Iris pigment epithelial cell (primary cell): Measurements from ENCODE around the gene SMIM20.
"Not testable (repeated sequence)": the region's sequence is repeated elsewhere in the genome, so short reads cannot be mapped to it uniquely, and the experiment has no call there.

ENCODE experiments used
- DNase-seq: peaks from one replicate; pipeline ENCODE4 v3.0.0-alpha.2; 2011; ENCODE audit warnings: low read depth

Gene SMIM20

DNA sequence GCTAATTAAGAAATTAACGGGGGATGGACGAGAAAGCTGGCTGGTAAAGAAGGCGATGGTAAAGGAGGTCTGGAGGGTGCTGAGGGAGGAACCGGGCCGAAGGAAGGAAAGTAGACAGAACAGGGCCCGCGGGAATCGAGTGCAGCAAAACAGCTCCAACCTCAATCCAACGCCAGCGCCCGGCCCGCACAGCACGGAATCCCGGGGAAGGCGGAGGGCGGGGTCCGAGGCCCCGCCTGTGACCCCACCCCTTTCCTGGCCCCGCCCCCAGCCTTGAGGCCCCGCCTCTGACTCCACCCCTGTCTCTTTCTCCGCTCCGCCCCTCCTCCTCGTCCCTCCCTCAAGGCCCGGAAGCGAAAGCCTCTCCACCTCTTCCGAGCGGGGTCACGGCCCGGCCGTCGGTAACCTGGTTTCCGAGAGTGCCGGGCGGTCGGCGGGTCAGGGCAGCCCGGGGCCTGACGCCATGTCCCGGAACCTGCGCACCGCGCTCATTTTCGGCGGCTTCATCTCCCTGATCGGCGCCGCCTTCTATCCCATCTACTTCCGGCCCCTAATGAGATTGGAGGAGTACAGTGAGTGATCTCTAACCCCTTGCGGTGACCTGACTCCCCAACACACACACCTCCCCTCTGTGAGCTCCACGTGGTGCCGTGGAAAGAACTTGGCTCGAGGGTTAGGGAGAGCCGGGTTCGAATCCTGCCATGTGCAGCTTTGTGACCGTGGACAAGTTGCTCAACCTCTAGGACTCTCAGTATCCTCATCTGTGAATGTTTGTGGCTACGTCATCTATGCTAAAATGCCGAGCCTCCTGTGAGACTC is at the start of gene SMIM20:
Gene SMIM20, plus strand, starts transcription at position 370 of the 819 bp plus-strand sequence. Its CDS starts 94 bp downstream, at position 464.
- peak; percentile 88 for DNase-seq

DNA sequence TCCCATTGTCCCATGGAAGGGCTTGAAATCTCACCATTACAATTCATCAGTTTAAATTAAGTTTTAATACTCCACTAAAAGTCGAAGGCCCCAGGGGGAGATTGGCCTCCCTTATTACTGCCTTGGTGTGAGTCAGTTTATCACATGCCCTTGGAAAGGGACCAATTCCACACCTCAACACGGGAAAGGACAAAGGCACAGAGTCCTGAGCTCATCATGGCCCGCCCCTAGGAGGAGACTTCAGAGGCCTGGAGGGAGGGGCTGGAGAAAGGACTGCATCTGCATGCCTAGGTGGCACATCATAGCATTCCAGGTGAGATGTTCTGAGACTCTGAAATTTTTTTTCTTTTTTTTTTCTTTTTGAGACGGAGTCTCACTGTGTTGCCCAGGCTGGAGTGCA is 48.4 kb upstream of the SMIM20 start:
- DNase-seq = no peak

DNA sequence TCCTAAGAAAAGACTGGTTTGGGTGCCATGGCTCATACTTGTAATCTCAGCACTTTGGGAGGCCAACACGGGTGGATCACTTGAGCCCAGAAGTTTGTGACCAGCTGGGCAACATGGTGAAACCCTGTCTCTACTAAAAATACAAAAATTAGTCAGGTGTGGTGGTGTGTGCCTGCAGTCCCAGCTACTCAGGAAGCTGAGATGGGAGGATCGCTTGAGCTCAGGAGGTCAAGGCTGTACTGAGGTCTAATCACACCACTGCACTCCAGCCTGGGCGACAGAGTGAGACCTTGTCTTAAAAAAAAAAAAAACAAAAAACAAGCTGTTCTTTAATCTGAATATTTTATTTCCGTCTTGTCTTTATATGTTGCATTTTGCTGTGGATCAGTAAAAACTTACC is 47.6 kb upstream of the SMIM20 start:
- DNase-seq = not testable (repeated sequence)

DNA sequence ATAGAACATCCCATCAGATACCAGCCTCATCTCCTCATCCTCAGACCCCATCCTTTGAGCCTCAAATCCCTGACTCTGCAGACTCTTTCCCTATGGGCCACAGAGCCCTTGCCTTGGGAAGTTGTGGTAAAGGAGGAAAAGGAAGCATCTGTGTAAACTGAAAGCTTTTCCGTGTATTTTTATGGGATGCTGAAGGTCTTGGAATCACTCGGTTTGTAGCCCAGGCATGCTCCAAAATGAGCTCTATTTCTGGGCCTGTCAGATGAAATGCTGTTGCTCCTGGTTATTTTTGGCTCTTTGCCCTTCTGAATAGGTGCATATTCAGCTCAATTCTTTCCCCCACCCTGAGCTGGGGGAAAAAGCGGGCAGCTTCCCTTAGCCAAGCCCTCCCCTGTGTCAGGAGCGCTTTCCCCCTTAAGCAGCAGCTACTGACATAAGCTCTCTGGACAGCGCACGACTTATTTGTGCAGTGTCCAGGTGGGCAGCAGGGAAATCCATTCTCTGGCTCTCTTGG is 46.2 kb upstream of the SMIM20 start:
- no peak for DNase-seq

DNA sequence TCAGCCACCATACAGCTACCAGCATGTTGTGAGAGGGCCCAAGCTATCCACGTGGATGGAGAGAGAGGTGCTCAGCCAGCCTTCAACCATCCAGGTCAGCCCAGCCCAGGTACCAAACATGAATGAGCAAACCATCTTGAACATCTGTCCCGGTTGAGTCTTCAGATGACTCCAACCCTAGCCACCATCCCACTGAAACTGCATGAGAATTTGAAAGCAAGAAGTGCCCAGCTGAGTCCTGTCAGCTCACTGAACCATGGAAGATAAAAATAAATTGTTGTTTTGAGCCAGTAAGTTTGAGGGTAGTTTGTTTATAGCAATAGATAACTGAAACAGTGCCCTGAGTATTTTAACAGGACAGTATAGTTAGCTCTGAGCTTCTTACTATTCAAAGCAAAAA is 43.9 kb upstream of the SMIM20 start:
- no peak for DNase-seq

DNA sequence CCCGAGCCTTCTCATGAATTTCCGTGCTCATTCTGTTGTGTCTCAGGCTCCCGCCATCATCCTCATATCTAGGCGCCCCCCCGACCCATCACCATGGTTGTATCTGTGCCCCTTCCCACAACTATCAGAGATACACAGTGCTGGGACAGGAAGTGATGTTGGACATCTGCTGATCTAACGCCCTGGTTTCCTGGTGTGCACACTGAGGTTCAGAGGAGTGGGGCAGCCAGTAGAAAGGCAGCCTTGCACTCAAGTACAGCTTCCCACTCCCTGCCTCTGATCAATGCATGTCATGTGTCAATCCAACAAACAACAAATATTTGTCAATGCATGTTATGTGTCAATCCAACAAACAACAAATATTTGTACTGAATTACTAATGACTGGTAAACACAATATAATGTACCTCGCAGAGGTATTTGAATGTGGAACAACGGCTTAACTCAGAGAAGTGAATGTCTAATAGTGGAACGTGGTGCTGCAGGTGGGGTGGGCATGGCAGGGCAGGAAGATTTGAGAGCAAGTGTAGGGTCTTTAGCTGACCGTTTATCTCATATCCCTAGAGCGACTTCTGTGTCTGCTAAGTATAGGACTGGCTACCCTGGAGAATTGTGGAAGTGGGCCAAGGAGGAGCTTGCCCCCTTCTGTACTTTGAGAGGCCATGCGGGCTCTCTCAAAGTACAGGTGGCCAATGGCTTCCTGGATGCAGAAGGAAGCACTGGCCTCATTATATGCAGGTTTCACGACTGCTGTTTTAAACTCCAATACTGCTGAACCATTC is 41.0 kb upstream of the SMIM20 start:
- no peak for DNase-seq

DNA sequence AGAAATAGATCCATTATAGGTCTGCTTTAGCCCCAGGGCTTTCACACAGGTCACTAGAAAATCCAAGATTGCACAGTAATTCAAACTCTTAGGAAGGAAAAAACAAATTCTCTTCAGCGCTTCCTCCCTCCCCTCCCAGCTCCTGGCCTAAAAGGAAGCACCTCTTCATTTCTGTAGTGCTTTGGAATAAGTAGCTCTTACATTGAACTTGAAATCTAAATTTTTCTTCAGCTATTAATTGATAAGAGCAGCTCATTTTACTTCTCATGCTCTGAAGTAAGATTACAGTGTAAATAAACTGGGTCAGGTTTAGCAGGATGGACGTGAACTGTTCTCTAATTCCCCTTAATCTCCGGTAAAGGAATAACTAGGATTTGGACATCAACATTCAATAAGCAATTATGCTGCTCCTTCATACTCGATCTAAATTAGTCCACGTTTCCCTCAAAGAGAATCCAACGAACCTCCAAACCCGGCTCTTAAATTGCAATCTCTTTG is 40.3 kb upstream of the SMIM20 start:
- no peak for DNase-seq

DNA sequence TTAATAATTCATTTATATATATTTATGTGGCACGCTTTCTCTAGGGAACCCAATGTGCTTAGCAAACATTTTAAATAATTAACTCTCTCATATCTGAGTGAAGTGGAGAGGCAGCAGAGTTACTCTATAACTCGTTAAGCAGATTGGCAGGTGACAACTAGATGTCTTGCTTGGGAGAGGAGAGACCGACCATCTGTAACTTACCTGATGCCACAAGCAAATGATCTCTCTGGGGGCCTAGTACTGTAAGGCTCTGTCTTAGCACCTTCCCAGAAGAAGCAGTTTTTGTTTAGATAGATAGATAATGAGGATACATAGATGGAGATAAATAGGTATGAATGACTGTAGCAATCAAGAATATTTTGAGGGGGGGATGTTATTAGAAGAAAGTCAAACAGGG is 39.4 kb upstream of the SMIM20 start:
- no peak for DNase-seq

DNA sequence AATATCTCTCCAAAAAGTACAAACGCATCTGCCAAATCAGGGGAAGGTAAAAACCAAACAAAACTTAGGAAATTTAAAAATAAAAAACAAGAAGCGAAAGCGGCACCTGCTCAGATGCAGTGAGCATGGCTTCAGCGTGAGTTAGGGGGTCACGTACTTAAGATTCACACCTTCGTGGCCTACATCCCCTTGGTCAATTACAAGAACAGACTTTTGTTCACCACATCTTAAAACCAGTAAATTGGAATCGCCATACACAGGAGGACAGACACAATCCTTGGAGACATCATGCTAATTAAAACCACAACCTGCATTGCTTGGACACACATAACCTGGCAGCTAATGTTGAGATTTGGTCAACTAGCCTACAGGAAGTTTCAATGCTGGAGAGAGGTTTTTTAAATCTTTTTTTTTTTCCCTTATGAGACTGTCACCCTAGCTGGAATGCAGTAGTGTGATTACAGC is 38.7 kb upstream of the SMIM20 start:
- no peak for DNase-seq

DNA sequence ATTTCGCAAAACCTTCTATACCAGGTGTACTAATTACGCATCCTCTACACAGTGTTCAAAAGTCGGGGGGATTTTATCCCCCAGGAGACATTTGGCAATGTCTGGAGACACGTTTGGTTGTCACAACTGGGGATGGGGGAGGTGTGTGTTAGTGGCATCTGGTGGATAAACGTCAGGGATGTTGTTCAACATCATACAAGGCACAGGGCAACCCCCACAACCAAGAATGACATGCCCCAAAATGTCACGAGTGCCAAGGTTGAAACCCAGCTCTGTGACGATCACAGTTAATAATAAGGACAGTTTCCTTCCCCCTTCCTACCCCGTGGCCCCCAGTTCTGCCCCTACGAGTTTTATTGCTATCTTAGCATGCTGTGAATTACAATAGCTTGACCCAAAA is 35.3 kb upstream of the SMIM20 start:
- DNase-seq = no peak

DNA sequence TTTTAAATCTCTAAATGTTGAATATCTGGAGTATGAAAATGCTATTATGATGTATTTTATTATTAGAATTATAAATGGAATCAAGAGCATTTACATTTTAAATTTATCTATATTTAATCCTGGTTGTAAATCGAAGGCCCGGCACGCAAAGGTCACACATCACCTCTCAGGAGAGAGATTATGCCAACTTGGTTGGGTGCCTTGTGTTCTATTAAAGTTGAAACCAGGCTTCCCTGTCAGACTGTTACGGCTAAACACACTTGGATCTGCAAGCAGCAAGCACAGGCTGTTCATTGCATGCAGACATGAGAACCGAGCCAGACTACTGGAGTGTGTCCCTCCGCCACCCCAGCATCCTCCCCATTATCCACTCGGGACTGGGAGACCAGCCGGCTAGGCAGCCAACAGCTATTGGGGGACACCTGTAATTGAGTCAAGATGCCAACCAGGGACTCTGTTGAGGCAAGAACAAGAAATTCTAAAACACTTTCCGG is 34.9 kb upstream of the SMIM20 start:
- DNase-seq = no peak

DNA sequence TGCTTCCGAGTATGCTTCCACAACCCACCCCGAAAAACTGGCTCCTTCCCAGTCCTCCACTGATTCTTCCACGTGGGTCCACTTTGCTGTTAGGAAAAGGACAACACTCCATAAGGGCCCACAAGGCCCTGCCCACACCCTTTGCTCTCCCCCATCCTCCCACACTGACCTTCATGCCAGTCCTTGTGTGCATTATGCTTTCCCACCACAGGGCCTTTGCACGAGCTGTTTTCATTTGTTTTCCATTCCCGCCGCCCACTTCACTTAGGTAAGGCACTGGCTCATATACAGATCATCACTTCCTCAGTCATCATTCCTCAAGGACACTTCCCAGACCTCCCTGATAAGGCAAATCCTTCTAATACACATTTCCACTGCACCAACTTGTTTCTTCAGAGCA is 34.4 kb upstream of the SMIM20 start:
- no peak for DNase-seq

DNA sequence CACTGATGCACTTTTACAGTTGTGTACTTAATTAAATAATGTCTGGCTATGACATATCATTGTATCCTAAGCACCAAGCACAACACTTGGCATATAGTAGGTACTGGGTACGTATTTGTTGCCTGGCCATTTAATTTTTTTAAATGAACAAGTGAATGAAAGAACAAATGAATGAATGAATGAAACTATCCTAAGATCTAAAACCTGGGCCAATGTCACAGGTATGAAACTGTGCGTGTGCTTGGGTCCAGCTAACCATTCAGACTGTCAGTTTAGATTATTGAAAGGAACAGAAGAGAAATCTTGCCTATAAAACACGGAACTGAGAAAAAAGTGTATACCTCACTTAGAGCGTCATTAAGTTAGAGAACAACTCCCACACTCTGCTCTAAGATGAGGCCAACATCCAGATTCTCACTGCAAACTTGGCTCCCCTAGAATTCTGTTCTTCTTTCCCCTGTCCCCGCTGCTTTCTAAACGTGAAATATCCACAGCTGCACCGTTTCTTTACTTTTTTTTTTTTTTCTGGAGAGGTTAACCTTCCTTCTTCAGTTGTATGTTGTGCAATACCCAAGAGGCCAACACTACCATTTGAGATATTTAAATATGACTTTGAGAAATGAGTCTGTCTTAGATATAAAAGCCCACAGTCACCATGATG is 33.9 kb upstream of the SMIM20 start:
- peak; percentile 25 for DNase-seq

DNA sequence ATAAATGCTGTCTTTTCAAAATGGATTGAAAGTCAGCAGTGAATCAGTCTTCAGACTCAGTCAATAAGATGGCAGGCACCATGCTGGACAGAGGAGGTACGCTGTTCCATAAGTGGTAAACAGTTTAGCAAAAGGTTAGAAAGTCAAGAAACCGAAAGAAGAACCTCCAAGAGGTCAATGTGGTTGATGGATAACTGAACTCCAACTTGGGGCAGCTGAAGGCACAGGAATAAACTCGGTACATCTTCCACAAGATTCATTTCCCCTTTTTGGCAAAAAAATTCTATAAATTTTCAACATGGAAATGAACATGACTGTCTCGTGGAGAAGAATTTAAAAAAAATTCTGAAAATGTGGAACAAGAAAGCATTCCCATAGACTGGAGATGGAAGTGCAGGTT is 32.8 kb upstream of the SMIM20 start:
- DNase-seq = no peak

DNA sequence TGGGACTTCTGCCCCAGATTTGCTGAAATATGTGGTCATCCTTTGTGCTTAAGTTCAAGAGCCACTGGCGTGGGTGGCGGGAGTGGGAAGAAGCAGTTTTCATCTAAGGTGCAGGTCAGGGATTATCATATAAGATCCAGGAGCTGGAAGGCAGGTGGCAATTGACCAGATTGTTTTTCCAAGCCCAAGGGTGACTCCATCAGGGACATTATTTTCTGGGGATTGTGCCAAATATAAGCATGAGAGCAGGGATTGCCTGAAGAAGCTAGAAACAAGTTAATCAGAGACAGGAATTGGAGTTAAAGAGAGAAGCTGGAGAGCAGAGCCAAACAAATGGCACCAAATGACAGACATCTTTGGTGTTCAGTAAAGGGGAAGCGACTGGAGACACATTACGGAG is 31.8 kb upstream of the SMIM20 start:
- no peak for DNase-seq

DNA sequence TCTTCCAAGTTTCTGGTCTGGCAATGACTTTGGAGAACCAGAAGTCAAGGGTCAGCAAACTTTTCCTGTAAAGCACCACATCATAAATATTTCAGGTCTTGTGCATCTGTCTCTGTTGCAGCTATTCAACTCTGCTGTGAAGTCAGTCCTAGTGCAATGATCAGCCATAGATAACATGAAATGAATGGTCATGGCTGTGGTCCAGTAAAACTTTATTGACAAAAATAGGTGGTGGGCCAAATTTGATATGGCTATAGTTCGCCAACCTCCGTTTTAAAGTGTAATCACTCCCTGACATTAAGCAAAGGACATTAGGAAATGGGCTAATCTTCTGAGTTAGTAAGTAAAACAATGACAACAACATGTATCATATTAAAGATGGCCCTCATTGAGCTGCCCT is 30.5 kb upstream of the SMIM20 start:
- no peak for DNase-seq

DNA sequence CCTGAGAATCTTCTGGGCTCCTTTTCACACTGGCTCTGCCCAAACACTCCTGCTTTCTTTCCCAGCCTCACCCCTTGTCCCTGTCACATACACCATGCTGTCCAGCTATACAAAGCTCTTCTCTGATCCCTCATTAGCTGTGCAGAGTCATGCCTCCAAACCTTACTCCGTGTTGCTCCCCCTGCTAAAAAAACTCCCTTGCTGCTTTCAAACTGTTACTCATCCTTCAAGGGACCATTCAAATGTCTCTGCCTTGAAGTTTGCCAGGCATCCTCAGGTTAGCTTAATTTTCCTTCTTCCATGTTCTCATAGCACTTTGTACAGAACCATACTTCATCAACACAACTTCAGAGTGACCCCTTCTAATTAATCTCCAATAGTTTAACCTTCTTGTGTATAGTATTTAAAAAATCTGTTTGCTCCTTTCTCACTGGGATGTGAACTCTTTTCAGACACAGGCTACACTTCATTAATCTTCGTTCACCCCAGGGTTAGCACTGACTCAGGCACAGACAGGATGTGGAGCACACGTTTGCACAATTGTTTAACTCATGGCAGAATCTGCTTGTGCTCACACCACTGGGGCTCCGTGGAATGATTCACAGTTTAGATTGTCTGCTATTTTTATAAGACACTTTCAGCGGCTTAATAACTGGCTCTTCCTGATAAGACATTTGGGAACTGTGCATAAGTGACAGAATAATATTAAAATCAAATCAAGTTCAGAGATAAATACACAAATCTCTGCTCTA is 29.8 kb upstream of the SMIM20 start:
- peak; percentile 85 for DNase-seq

DNA sequence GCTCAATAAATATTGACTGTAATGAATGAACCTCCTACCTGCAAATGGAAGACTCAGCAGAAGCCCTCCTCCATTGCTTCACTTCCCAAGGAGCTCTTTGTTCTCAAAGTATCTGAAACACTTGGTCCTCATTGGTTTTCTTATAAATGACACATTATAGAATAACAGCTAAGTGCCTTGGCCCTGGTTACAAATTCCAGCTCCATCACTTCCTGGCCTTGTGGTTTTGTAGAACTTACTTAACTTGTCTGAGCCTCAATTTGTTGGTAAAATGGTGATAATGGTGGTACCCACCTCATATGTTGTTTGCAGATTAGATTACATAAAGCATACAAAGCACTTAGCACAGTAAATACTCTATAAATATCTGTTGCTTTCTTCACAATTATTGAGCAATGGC is 25.2 kb upstream of the SMIM20 start:
- DNase-seq = peak; percentile 56

DNA sequence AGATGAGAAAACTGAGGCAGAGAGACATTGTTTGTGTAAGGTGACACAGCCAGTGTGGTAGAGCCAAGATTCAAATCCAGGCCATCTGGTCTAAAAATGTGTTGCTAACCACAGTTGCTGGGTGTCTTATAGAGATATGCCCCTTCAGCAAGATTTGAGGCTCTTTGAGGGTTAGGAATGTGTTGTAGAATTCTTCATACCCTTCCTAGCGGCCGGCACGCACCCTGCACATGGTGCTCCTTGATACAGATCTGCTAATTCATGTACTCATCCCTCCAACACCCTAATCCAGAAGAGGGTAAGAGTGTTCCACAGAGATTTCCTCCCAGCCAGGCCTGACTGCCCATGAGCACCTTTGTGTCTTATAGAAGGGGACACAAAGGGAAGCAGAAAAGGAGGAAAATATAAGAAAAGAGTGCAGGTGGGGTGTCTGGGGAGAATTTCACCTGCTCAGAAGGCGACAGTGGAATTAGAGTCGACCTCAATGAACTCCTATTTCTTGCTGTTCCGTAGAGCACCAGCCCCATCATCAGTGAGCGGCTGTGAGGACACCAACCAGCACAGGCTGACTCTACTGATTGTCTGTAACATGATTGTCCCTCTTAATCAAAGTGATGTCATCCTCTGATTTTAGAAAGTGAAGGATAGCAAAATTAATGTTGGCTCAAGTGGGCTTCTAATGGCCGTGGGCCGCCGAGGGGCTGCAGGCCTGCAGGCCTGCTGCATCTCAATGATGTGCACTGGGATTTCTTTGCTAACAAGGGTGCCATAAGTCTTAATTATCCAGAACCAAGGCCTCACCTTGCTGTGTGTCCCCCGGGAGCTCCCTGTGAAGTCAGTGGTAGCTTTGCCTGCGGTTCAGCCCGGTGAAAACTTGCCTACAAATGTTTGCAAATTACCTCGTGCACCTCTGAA is 24.2 kb upstream of the SMIM20 start:
- no peak for DNase-seq
